ENCODE data around the gene USP53. TPM values are rescaled to one million over a fixed set of nuclear protein-coding genes. Genes with fewer than 3 reads are reported as not detected.
"Not testable (repeated sequence)": the region's sequence is repeated elsewhere in the genome, so short reads cannot be mapped to it uniquely, and the experiment has no call there.

USP53 gene
- total and polyA plus RNA-seq, 7 donors: 6.0 to 89.5 (median 53.5) TPM

GRCh38 chr4:119321921-119322687 is 109.6 kb downstream of the USP53 start, which contains the start of gene FABP2:
FABP2 (minus strand) TSS chr4:119322138; CDS start chr4:119322102, 36 bp downstream.
- H3K4me1 ChIP-seq: no peaks in the 10 kb centered on the region
- DNase-seq (no peak), ATAC-seq (no peak)
- intact Hi-C loops (cut with DNase I): no loop called here
- no peak within 1 kb of the TSS for H3K27ac ChIP-seq
- TF ChIP-seq CTCF (IDR thresholded peaks at IDR 0.05): no peak
- no peaks in the 10 kb centered on the region for H3K9me3 ChIP-seq
- no peaks in the 10 kb centered on the region for H3K27me3 ChIP-seq (ENCODE audit: insufficient read depth in 3 of 3, low read length in 2 of 3)
- no peaks in the 10 kb centered on the region for H3K36me3 ChIP-seq (ENCODE audit: insufficient read depth in 1 of 2, low read depth in 1 of 2)
- WGBS, 3 donors: 52 to 62% (median 61%) methylated on average over 6 of the region's 6 CpGs
- H3K4me3 ChIP-seq: no peak within 1 kb of the TSS

GRCh38 chr4:119328695-119329094 is 116.2 kb downstream of the USP53 start:
- 66 to 76% (median 69%) methylated on average over 2 of the region's 2 CpGs for WGBS, 3 donors
- H3K4me3 ChIP-seq: no peak overlapping the region
- intact Hi-C loops (cut with DNase I): no loop called here
- H3K9me3 ChIP-seq: no peaks in the 10 kb centered on the region
- TF ChIP-seq CTCF (IDR thresholded peaks at IDR 0.05): no peak
- no peaks in the 10 kb centered on the region for H3K27me3 ChIP-seq (ENCODE audit: insufficient read depth in 3 of 3, low read length in 2 of 3)
- no peak overlapping the region for H3K27ac ChIP-seq
- H3K36me3 ChIP-seq (ENCODE audit: insufficient read depth in 1 of 2, low read depth in 1 of 2): no peaks in the 10 kb centered on the region
- ATAC-seq (no peak), DNase-seq (no peak)
- H3K4me1 ChIP-seq: no peaks in the 10 kb centered on the region

- Histone ChIP-seq H3K27me3 (ENCODE audit: insufficient read depth in 3 of 3, low read length in 2 of 3) (no peaks in the 10 kb centered on the region), H3K36me3 (ENCODE audit: insufficient read depth in 1 of 2, low read depth in 1 of 2) (no peaks in the 10 kb centered on the region), H3K4me1 (no peaks in the 10 kb centered on the region), H3K27ac (no peak overlapping the region), H3K9me3 (no peaks in the 10 kb centered on the region), H3K4me3 (no peak overlapping the region)
- intact Hi-C loops (cut with DNase I): no loop called here
- DNase-seq (no peak), ATAC-seq (no peak)
- TF ChIP-seq CTCF (IDR thresholded peaks at IDR 0.05): no peak
- 58 to 67% (median 65%) methylated on average over 2 of the region's 2 CpGs for WGBS, 3 donors
These were observed 117.5 kb downstream of the USP53 start for GRCh38 chr4:119329835-119330620.

- H3K4me3 ChIP-seq; H3K27me3 ChIP-seq (ENCODE audit: insufficient read depth in 3 of 3, low read length in 2 of 3); H3K27ac ChIP-seq; H3K9me3 ChIP-seq; H3K4me1 ChIP-seq; DNase-seq; H3K36me3 ChIP-seq (ENCODE audit: insufficient read depth in 1 of 2, low read depth in 1 of 2); ATAC-seq; intact Hi-C loops (cut with DNase I): not testable (repeated sequence)
- WGBS, 3 donors: 70 to 77% (median 75%) methylated on average over 3 of the region's 4 CpGs
These were observed 123.9 kb downstream of the USP53 start for GRCh38 chr4:119336332-119336979.

DNA sequence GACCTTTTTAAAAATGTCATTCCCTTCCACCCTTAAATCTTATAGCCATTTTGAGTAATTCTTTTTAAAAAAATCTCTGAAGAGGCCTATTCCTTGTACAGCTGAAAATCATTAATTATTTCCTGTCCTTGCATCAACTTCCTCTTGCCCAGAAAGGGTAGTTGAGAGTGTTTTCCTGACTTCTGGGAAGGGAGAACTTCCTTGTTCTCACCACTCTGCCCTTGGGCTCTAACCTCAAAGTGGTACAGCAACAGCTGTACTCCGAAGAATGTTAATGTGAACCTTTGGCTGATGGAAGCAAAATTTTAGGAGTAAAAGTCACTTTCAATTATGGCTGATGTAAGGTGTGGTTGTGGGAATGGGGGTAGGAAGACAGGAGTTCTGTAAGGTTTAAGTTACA is 124.5 kb downstream of the USP53 start:
- Histone ChIP-seq H3K4me1 (no peaks in the 10 kb centered on the region), H3K9me3 (no peaks in the 10 kb centered on the region), H3K4me3 (no peak overlapping the region), H3K36me3 (ENCODE audit: insufficient read depth in 1 of 2, low read depth in 1 of 2) (no peaks in the 10 kb centered on the region), H3K27ac (no peak overlapping the region), H3K27me3 (ENCODE audit: insufficient read depth in 3 of 3, low read length in 2 of 3) (no peaks in the 10 kb centered on the region)
- no peak for DNase-seq
- no peak for TF ChIP-seq CTCF (IDR thresholded peaks at IDR 0.05)
- intact Hi-C loops (cut with DNase I): no loop called here
- ATAC-seq: no peak
- 53 to 77% (median 67%) methylated on average over 1 of the region's 1 CpG for WGBS, 3 donors

GRCh38 chr4:119339895-119340294 is 127.4 kb downstream of the USP53 start:
- DNase-seq; intact Hi-C loops (cut with DNase I); H3K27ac ChIP-seq; H3K4me3 ChIP-seq; H3K36me3 ChIP-seq (ENCODE audit: insufficient read depth in 1 of 2, low read depth in 1 of 2); ATAC-seq; H3K27me3 ChIP-seq (ENCODE audit: insufficient read depth in 3 of 3, low read length in 2 of 3); H3K4me1 ChIP-seq; H3K9me3 ChIP-seq: not testable (repeated sequence)

- H3K4me3 ChIP-seq; ATAC-seq; DNase-seq; H3K27me3 ChIP-seq (ENCODE audit: insufficient read depth in 3 of 3, low read length in 2 of 3); H3K27ac ChIP-seq; H3K36me3 ChIP-seq (ENCODE audit: insufficient read depth in 1 of 2, low read depth in 1 of 2); H3K4me1 ChIP-seq; H3K9me3 ChIP-seq; intact Hi-C loops (cut with DNase I): not testable (repeated sequence)
- WGBS, 3 donors: no CpG with 5 or more reads among the region's 2 CpGs
These were observed 130.8 kb downstream of the USP53 start for GRCh38 chr4:119343293-119343692.
